VCaP (cell line): Measurements from ENCODE around the gene CTDSP2.

Experiments
- H3K27ac ChIP-seq: fragments of 450-650 bp; 2 replicates; pipeline ENCODE4 v1.5.1; 2017
- CTCF ChIP-seq: fragments of 450-650 bp; conservative IDR thresholded peaks from 2 replicates; pipeline ENCODE4 v1.5.1; 2017; ENCODE audit warnings: mild to moderate bottlenecking, moderate library complexity

CTDSP2 gene

GRCh38 chr12:57816855-57817151 is 29.7 kb downstream of the CTDSP2 start:
- TF ChIP-seq CTCF, result no peak

DNA sequence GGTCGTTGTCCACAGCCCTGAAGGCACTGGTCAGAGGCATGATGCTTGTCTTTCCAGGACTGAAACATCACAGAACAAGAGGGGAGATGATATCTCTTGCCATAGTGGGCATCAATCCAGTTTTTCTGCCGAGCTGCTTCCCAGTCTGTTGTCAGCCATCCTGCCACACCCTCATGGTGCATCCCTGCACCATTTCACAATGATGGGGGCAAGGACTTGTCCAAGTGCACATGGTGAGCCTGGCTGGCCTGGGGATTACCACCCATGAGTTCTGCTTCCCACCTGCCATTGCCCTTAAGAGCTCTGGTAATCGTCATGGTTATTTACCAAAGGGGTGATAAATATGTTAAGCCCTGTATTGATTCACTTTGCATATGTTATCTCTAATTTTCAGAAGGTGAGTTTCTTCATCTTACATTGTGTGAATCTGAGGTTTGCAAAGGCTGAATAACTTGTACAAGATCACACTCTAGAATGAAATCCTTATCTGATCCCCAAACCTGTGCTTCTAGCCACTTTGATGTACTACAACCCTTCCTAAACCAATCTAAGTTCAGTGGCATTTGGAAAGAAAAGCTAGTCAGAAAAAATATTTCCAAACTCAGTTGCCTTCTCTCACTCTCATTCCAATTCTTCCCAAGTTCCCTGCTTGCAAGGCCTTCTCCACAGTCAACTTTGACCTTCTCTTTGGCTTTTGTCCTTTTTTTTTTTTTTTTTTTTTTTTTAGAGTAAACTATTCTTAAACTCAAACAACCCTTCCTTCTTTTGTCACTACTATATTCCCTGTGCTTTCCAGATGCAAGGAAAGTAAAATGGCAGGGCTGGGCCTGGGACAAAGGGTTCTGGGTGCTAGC is 30.3 kb downstream of the CTDSP2 start:
- TF ChIP-seq CTCF, result no peak
- H3K27ac ChIP-seq, result no peak overlapping the region

More at GRCh38 chr12:57816855-57817151, 29.7 kb downstream of the CTDSP2 start:
- no peak overlapping the region for H3K27ac ChIP-seq

- TF ChIP-seq CTCF, result no peak; the same call in 1 of the 2 replicates
- H3K27ac ChIP-seq, result no peak overlapping the region
Observed at GRCh38 chr12:57815177-57816000, 31.1 kb downstream of the CTDSP2 start.

- H3K27ac ChIP-seq, result no peak overlapping the region
- no peak for TF ChIP-seq CTCF
Observed at GRCh38 chr12:57813971-57814772, 32.4 kb downstream of the CTDSP2 start.

- H3K27ac ChIP-seq, result no peak overlapping the region
- no peak for TF ChIP-seq CTCF
Observed at GRCh38 chr12:57813111-57813970, 33.2 kb downstream of the CTDSP2 start.

DNA sequence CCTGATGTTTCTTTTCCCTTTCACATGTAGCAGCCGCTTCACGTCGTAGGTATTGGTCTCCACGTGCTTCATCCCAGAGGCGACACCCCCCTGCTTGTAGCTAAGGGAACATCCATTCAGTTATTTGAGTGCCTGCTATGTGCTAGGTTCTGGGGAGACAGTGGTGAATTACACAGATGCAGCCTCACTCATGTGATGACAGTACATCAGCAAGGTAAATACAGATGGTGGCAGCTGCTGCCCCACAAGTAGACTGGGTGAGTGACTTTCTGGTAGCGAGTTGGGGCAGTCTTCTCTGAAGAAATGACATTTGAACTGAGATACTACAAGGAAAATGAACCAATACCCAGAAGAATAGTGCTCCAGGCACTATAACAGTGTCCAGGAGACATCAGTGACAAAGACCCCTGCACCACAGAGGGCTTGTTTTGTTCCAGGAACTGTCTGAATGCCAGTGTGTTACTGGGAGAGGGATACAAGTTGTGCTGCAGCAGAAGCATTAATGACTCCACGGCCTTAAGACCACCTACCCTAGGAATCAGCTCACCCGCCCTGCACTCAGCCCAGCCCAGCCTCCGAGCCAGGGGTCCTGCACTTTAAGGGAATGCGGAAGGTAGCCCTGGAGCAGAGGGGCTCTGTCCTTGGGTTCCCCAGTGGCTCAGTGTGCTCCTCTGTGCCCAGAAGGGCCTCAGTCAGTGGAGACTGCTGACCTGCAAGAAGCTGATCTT is 35.3 kb downstream of the CTDSP2 start:
- no peak overlapping the region for H3K27ac ChIP-seq
- no peak for TF ChIP-seq CTCF
